Stimulated activated memory B cell treated with anti-CD40 and anti-IgM and Interleukin-4, amounts not matched to agents 10 μg/mL and 1 μg/mL and 100 μg/mL, for 72 hours (primary cell): ENCODE measurements around the gene CXXC4.
A peak's percentile ranks its signal among the peaks of the same experiment; 100 is the strongest.

Experiments used
- ATAC-seq: fragments of 150-1000 bp; cut with Tn5 transposase; 2 replicates; pipeline ENCODE4 v1.10.0; 2021
- H3K27ac Mint-ChIP-seq: one replicate; pipeline ENCODE4 v1.8.0; 2022; ENCODE audit warnings: mild to moderate bottlenecking, mixed read lengths
- H3K27me3 Mint-ChIP-seq: one replicate; pipeline ENCODE4 v1.8.0; 2022; ENCODE audit warnings: mixed read lengths
- H3K36me3 Mint-ChIP-seq: one replicate; pipeline ENCODE4 v1.8.0; 2022; ENCODE audit warnings: mixed read lengths
- H3K4me1 Mint-ChIP-seq: one replicate; pipeline ENCODE4 v1.8.0; 2022; ENCODE audit warnings: mixed read lengths
- H3K4me3 Mint-ChIP-seq: one replicate; pipeline ENCODE4 v1.8.0; 2022; ENCODE audit warnings: mild to moderate bottlenecking, moderate library complexity, mixed read lengths
- H3K9me3 Mint-ChIP-seq: one replicate; pipeline ENCODE4 v1.8.0; 2022; ENCODE audit warnings: mixed read lengths

CXXC4 gene

GRCh38 chr4:104493081-104493831 lies 1.4 kb downstream of the CXXC4 start:
- Mint-ChIP-seq H3K27me3 (peaks cover 59% of the 10 kb centered on the region), H3K27ac (no peak overlapping the region), H3K9me3 (no peaks in the 10 kb centered on the region), H3K4me3 (no peak overlapping the region), H3K4me1 (peaks cover 51% of the 10 kb centered on the region), H3K36me3 (no peaks in the 10 kb centered on the region)
- no peak for ATAC-seq

GRCh38 chr4:104492183-104492771 lies 2.4 kb downstream of the CXXC4 start:
- Mint-ChIP-seq H3K9me3 (no peaks in the 10 kb centered on the region), H3K27me3 (peaks cover 50% of the 10 kb centered on the region), H3K4me1 (peaks cover 51% of the 10 kb centered on the region), H3K27ac (no peak overlapping the region), H3K36me3 (no peaks in the 10 kb centered on the region), H3K4me3 (peak overlapping the region; percentile 80)
- no peak for ATAC-seq

- no peaks in the 10 kb centered on the region for H3K36me3 Mint-ChIP-seq
- H3K4me1 Mint-ChIP-seq, result peaks cover 51% of the 10 kb centered on the region
- no peak overlapping the region for H3K27ac Mint-ChIP-seq
- H3K27me3 Mint-ChIP-seq, result peaks cover 50% of the 10 kb centered on the region
- peak; percentile 63 for ATAC-seq
- H3K4me3 Mint-ChIP-seq, result peak overlapping the region; percentile 80
- no peaks in the 10 kb centered on the region for H3K9me3 Mint-ChIP-seq
These were observed 3.1 kb downstream of the CXXC4 start for GRCh38 chr4:104491481-104492182.

- peak overlapping the region; percentile 80 for H3K4me3 Mint-ChIP-seq
- H3K36me3 Mint-ChIP-seq, result no peaks in the 10 kb centered on the region
- peak overlapping the region; percentile 38 for H3K27ac Mint-ChIP-seq
- H3K27me3 Mint-ChIP-seq, result peaks cover 49% of the 10 kb centered on the region
- ATAC-seq, result peak; percentile 50
- no peaks in the 10 kb centered on the region for H3K9me3 Mint-ChIP-seq
- H3K4me1 Mint-ChIP-seq, result peaks cover 51% of the 10 kb centered on the region
These were observed 3.8 kb downstream of the CXXC4 start for GRCh38 chr4:104490770-104491480.

GRCh38 chr4:104490096-104490769 lies 4.5 kb downstream of the CXXC4 start:
- no peaks in the 10 kb centered on the region for H3K9me3 Mint-ChIP-seq
- H3K4me3 Mint-ChIP-seq, result peak overlapping the region; percentile 73
- H3K27me3 Mint-ChIP-seq, result peaks cover 42% of the 10 kb centered on the region
- H3K27ac Mint-ChIP-seq, result peak overlapping the region; percentile 38
- peaks cover 45% of the 10 kb centered on the region for H3K4me1 Mint-ChIP-seq
- ATAC-seq, result peak; percentile 69
- H3K36me3 Mint-ChIP-seq, result no peaks in the 10 kb centered on the region

GRCh38 chr4:104489731-104490095 lies 5.0 kb downstream of the CXXC4 start:
- no peaks in the 10 kb centered on the region for H3K9me3 Mint-ChIP-seq
- no peak overlapping the region for H3K4me3 Mint-ChIP-seq
- no peak for ATAC-seq
- H3K27ac Mint-ChIP-seq, result no peak overlapping the region
- H3K27me3 Mint-ChIP-seq, result peaks cover 37% of the 10 kb centered on the region
- H3K36me3 Mint-ChIP-seq, result no peaks in the 10 kb centered on the region
- peaks cover 40% of the 10 kb centered on the region for H3K4me1 Mint-ChIP-seq

- no peaks in the 10 kb centered on the region for H3K9me3 Mint-ChIP-seq
- H3K27ac Mint-ChIP-seq, result no peak overlapping the region
- H3K36me3 Mint-ChIP-seq, result no peaks in the 10 kb centered on the region
- no peak for ATAC-seq
- peaks cover 31% of the 10 kb centered on the region for H3K27me3 Mint-ChIP-seq
- H3K4me3 Mint-ChIP-seq, result no peak overlapping the region
- H3K4me1 Mint-ChIP-seq, result peaks cover 31% of the 10 kb centered on the region
These were observed 6.5 kb downstream of the CXXC4 start for GRCh38 chr4:104488151-104488550.

GRCh38 chr4:104486716-104487504 lies 7.8 kb downstream of the CXXC4 start:
- peaks cover 37% of the 10 kb centered on the region for H3K27me3 Mint-ChIP-seq
- no peak overlapping the region for H3K4me3 Mint-ChIP-seq
- H3K9me3 Mint-ChIP-seq, result no peaks in the 10 kb centered on the region
- H3K36me3 Mint-ChIP-seq, result no peaks in the 10 kb centered on the region
- H3K4me1 Mint-ChIP-seq, result peaks cover 25% of the 10 kb centered on the region
- no peak overlapping the region for H3K27ac Mint-ChIP-seq
- no peak for ATAC-seq

- Mint-ChIP-seq H3K27me3 (peaks cover 8% of the 10 kb centered on the region), H3K27ac (no peak overlapping the region), H3K4me1 (no peaks in the 10 kb centered on the region), H3K9me3 (no peaks in the 10 kb centered on the region), H3K4me3 (no peak overlapping the region), H3K36me3 (no peaks in the 10 kb centered on the region)
- no peak for ATAC-seq
These were observed 19.0 kb downstream of the CXXC4 start for GRCh38 chr4:104475652-104476051.

- Mint-ChIP-seq H3K4me1 (no peaks in the 10 kb centered on the region), H3K9me3 (no peaks in the 10 kb centered on the region), H3K36me3 (no peaks in the 10 kb centered on the region), H3K27me3 (no peaks in the 10 kb centered on the region), H3K27ac (no peak overlapping the region), H3K4me3 (no peak overlapping the region)
- no peak for ATAC-seq
These were observed 21.9 kb downstream of the CXXC4 start for GRCh38 chr4:104472766-104473165.

GRCh38 chr4:104470770-104471169 lies 23.9 kb downstream of the CXXC4 start:
- Mint-ChIP-seq H3K27ac (no peak overlapping the region), H3K27me3 (no peaks in the 10 kb centered on the region), H3K36me3 (no peaks in the 10 kb centered on the region), H3K4me1 (no peaks in the 10 kb centered on the region), H3K4me3 (no peak overlapping the region), H3K9me3 (no peaks in the 10 kb centered on the region)
- no peak for ATAC-seq

- H3K27ac Mint-ChIP-seq, result no peak overlapping the region
- no peak overlapping the region for H3K4me3 Mint-ChIP-seq
- no peaks in the 10 kb centered on the region for H3K36me3 Mint-ChIP-seq
- H3K4me1 Mint-ChIP-seq, result no peaks in the 10 kb centered on the region
- no peaks in the 10 kb centered on the region for H3K9me3 Mint-ChIP-seq
- no peaks in the 10 kb centered on the region for H3K27me3 Mint-ChIP-seq
- ATAC-seq, result no peak
These were observed 24.9 kb downstream of the CXXC4 start for GRCh38 chr4:104469794-104470193.

GRCh38 chr4:104465619-104466018 lies 29.1 kb downstream of the CXXC4 start:
- Mint-ChIP-seq H3K4me1 (no peaks in the 10 kb centered on the region), H3K9me3 (no peaks in the 10 kb centered on the region), H3K27ac (no peak overlapping the region), H3K36me3 (no peaks in the 10 kb centered on the region), H3K27me3 (peaks cover 13% of the 10 kb centered on the region), H3K4me3 (no peak overlapping the region)
- no peak for ATAC-seq

- no peak for ATAC-seq
- Mint-ChIP-seq H3K4me1 (no peaks in the 10 kb centered on the region), H3K27me3 (peaks cover 13% of the 10 kb centered on the region), H3K36me3 (no peaks in the 10 kb centered on the region), H3K27ac (no peak overlapping the region), H3K9me3 (no peaks in the 10 kb centered on the region), H3K4me3 (no peak overlapping the region)
These were observed 29.5 kb downstream of the CXXC4 start for GRCh38 chr4:104465201-104465600.
